HEK293 (cell line): Measurements from ENCODE around the gene CLEC4F.

Source experiments
- CTCF ChIP-seq: fragments of 450-650 bp; formaldehyde crosslinking; IDR thresholded peaks from 2 replicates; pipeline ENCODE4 v1.5.1; 2016; ENCODE audit warnings: missing biosample characterization, missing genetic modification characterization
- OSR2 ChIP-seq: fragments of 450-650 bp; formaldehyde crosslinking; IDR thresholded peaks from 2 replicates; pipeline ENCODE4 v1.5.1; 2016; ENCODE audit warnings: missing biosample characterization, missing genetic modification characterization
- REST ChIP-seq: fragments of 450-650 bp; formaldehyde crosslinking; IDR thresholded peaks from 2 replicates; pipeline ENCODE4 v1.5.1; 2016; ENCODE audit warnings: missing biosample characterization, missing genetic modification characterization
- ZNF791 ChIP-seq: fragments of 450-650 bp; formaldehyde crosslinking; IDR thresholded peaks from 2 replicates; pipeline ENCODE4 v1.5.1; 2016; ENCODE audit warnings: missing biosample characterization, missing genetic modification characterization
- ZNF830 ChIP-seq: fragments of 450-650 bp; IDR thresholded peaks from 2 replicates; pipeline ENCODE4 v1.5.0; 2018; ENCODE audit warnings: missing biosample characterization, missing genetic modification characterization, low read depth, mild to moderate bottlenecking, moderate library complexity

DNA sequence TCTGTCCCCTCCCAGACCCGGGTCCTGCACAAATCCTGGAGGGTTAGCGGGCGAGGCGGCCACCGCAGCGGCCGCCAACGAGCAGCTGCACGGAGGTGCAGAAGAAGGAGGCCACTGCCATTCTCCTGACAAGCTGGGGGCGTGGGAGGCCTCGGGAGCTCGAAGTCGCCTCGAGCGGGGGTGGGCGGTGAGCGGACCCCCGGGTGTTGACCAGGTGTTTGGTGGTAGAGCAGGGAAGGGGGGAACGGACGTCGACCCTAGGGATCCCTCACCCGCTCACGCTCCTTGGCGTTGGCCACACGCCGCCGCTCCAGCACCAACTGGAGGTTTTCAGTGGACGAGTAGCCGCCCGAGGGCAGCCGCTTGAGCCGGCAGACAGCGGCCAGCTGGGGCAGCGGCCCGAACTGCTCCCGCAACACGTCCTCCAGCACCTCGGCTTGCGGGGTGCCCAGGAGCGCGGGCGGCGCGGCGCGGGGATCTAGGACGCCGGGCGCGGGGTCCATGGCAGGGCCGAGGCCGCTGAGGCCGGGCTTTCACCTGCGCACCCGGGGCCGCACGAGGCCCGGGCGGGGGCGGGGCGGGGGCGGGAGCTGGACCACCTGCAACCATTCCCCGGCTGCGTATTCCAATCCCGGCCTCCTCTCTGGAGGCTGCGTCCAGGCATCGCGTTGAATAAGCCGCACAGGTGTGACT, 30.1 kb downstream of the CLEC4F start, which contains the start of gene FIGLA:
- TF ChIP-seq CTCF (tag by site-specific recombination) (no peak), ZNF791 (no peak), OSR2 (no peak), ZNF830 (tag by site-specific recombination) (no peak), REST (no peak)
